HG03460 (cell line): ENCODE results near the gene ZDHHC1.
"Not testable (repeated sequence)": the region's sequence is repeated elsewhere in the genome, so short reads cannot be mapped to it uniquely, and the experiment has no call there.

ENCODE experiments used
- ATAC-seq: cut with Tn5 transposase; IDR thresholded peaks from one replicate; pipeline ENCODE4 v1.9.1; 2021; ENCODE audit not compliant: unreplicated experiment

Gene ZDHHC1

GRCh38 chr16:67364600-67365235 lies 51.6 kb downstream of the ZDHHC1 start:
- ATAC-seq: no peak

GRCh38 chr16:67361038-67361437 lies 55.2 kb downstream of the ZDHHC1 start:
- ATAC-seq: no peak

GRCh38 chr16:67359540-67360269 lies 56.6 kb downstream of the ZDHHC1 start:
- ATAC-seq: not testable (repeated sequence)

- no peak for ATAC-seq
These were observed 58.7 kb downstream of the ZDHHC1 start for GRCh38 chr16:67357561-67357960.

- ATAC-seq: no peak
These were observed 59.9 kb downstream of the ZDHHC1 start for GRCh38 chr16:67356396-67356795.

- not testable (repeated sequence) for ATAC-seq
These were observed 63.8 kb downstream of the ZDHHC1 start for GRCh38 chr16:67352463-67352862.

- no peak for ATAC-seq
These were observed 66.0 kb downstream of the ZDHHC1 start for GRCh38 chr16:67350324-67350723.

GRCh38 chr16:67349172-67349571 lies 67.1 kb downstream of the ZDHHC1 start:
- no peak for ATAC-seq

GRCh38 chr16:67346341-67346740 lies 69.9 kb downstream of the ZDHHC1 start:
- no peak for ATAC-seq

- no peak for ATAC-seq
These were observed 70.9 kb downstream of the ZDHHC1 start for GRCh38 chr16:67345401-67345800.
